Activated T-helper 9 cell treated with anti-CD3 and anti-CD28 coated beads, Interleukin-2, amount 50 U/mL, for 16 hours (primary cell): ENCODE data around the gene DISP3.

Experiments
- DNase-seq: peaks from one replicate; pipeline ENCODE4 v3.0.0-alpha.2; 2020; ENCODE audit warnings: low read depth

The DISP3 gene

GRCh38 chr1:11515368-11516300 lies 36.7 kb downstream of the DISP3 start:
- DNase-seq: no peak

DNA sequence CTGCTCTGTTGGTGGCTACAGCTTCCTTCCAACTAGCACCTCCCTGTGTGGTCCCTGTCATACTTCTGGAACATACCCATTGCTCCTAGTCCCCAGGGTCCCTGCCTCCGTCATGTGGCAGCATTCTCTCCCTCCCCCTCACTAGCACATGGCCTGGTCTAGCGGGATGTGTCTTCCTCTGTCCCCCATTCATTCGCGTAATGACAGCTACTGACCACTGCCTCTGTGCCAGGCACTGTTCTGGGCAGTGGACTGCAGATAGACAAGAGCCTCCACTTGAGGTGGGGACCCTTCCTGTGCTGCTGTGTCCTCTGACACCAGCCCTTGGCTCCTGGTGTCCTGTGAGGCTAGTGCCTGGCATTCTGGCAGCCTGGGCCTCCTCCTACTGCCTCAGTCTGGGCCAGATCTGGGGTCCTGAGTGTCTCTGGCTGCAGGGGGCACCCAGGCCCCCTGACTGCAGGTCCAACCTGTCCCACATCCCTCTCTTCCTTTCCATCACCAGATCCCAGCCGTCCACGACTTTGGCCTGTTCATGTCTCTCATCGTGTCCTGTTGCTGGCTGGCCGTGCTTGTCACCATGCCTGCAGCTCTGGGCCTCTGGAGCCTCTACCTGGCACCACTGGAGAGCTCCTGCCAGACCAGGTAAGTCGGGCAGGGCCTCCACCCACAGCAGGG lies 38.1 kb downstream of the DISP3 start:
- no peak for DNase-seq

DNA sequence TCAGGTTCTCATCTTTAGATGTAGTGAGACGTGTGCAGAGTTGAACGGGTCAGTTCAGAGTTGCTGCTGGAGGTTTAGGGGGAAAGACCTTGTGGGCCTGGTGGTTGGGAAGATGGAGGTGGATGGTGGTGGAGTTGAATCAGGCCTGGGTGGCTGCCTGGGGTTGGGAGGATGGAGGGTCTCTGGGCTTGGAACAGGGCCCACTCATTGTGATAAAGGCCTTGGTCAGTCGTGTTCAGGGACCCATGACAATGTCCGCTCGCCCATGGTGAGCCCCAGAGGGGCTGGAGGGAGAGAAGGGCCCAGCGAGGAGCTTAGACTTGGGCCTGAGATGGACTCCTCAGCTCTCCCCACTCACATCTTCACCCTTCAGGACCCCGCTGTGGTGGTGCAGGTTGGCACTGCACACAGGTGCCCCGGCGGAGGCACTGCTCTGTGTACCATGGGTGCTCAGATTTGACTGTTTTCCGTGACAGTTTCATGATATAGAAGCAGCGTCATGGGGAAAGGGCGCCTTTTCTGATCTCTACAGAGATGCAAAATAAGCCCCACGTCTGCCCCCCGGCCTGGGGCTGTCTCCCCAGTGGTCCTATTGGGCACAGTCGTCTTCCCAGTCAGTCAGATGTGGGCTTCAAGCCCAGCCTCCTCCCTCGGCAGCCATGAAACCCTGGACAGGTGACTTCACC lies 39.2 kb downstream of the DISP3 start:
- DNase-seq: no peak

- DNase-seq: no peak
These were observed 40.1 kb downstream of the DISP3 start for GRCh38 chr1:11518791-11519628.

DNA sequence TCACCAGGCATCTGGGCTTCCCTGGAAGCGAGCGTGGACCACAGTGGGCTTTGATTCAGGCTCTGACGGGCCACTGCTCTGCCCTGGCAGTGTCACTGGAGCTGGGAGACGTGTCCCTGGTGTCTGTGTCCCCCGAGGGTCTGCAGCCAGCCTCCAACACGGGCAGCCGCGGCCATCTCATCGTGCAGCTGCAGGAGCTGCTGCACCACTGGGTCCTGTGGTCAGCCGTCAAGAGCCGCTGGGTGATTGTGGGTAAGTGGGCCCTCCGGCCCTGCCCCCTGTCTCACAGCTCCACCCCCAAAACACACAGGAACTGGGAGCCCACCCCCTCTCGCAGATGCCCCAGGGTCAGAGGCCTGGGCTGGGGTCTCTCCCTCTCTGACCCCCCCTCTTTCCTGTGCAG lies 40.7 kb downstream of the DISP3 start:
- no peak for DNase-seq

DNA sequence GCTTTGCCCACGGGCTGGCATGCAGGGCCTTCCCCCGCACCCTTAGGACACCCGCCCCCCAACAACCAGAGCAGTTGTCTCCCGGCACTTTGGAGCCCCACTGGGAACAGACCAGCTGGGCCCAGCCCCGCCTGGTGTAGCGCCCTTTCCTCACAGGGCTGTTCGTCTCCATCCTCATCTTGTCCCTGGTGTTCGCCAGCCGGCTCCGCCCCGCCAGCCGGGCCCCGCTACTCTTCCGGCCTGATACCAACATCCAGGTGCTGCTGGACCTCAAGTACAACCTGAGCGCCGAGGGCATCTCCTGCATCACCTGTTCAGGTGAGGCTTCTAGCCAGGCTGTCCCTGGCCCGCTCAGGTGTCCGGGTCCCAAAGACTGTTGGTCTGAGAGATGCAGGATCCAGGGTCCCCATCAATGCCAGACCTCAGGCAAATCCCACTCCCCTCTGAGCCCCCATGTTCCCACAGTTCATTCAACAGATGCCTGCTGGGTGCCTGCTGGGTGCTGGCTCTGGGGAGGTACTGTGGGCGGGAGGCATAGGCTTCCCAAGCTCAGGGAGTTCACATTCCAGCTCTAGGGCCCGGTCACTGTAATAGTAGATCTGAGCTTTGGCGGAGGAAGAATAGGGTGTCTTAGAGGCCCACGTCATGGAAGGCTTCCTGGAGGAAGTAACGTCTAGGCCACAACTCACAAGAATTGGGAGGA lies 41.7 kb downstream of the DISP3 start:
- DNase-seq: no peak

GRCh38 chr1:11521582-11522399 lies 42.8 kb downstream of the DISP3 start:
- DNase-seq: no peak

GRCh38 chr1:11522400-11523235 lies 43.7 kb downstream of the DISP3 start:
- no peak for DNase-seq

DNA sequence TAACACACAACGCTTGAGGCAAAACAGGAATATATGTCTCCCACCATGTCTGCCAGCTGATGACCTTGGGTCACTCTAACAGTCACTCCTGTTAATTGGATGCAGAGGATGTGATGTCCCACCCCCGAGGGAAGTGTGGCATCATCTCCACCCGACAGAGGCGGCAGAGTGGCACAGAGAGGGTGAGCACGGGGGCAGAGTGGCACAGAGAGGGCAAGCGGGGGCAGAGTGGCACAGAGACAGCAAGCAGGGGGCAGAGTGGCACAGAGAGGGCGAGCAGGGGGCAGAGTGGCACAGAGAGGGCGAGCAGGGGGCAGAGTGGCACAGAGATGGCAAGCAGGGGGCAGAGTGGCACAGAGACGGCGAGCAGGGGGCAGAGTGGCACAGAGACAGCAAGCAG lies 44.3 kb downstream of the DISP3 start:
- DNase-seq: no peak

GRCh38 chr1:11523746-11524464 lies 45.0 kb downstream of the DISP3 start:
- DNase-seq: no peak

- no peak for DNase-seq
These were observed 45.7 kb downstream of the DISP3 start for GRCh38 chr1:11524465-11525150.

- DNase-seq: no peak
These were observed 46.2 kb downstream of the DISP3 start for GRCh38 chr1:11525151-11525505.

- DNase-seq: no peak
These were observed 46.6 kb downstream of the DISP3 start for GRCh38 chr1:11525516-11525915.

DNA sequence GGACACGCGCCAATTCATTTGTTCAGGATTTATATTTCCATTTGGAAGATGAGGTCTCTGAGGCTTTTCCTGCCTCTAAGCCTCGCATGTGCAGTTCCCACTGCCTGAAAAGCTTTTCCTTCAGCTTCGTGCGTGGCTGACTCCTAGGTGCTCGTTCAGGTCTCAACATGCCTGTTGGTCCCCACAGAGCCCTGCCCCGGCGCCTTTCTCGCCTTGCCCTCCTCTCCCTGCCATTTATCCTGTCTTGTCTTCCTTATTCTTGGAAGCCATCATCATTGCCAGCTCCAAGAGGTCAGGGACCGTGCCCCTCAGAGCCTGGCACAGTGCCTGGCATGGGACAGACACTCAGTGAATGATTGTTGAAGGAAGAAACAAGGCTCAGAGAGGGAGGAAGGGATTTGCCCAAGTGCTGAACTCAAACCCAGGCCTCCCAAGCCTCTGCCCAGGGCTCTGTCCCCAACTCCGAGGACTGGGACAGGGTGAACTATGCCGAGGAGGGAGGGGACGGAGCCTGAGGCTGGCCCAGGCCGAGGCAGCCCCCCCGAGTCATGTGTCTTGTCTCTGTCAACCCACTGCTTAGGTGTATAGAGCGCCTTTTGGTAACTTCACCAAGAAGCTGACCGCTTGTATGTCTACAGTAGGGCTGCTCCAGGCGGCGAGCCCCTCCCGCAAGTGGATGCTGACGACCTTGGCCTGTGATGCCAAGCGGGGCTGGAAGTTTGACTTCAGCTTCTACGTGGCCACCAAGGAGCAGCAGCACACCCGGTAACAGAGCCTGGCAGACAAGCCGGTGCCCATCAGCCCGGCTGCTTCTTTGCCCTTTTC lies 47.3 kb downstream of the DISP3 start:
- DNase-seq: no peak

- no peak for DNase-seq
These were observed 48.8 kb downstream of the DISP3 start for GRCh38 chr1:11527541-11528452.

DNA sequence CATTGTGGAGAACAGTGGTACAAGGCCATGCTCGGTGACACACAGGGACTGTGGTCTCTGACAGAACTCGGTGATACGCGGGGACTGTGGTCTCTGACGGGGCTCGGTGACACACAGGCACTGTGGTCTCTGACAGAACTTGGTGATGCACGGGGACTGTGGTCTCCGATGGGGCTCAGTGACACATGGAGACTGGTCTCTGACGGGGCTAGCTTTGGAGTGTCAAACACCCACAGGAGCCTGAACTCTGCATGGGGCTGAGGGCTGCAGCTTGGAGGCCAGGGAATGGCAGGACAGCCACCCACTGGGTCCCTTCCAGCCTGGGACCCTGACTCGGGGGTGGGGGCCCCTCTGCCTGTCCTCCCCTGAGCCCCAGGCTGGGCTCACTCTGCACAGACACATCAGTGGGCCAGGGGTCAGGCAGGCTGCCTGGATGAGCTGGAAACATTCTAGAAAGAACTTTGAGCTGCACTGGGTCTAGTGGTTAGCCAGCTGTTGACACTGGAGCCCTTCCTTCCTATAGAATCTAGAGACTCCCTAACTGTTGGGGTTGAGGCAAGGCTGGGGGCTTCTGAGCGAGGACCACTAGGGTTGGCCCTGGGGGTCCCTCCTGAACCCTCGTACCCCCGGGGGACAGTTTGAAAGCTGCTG lies 49.8 kb downstream of the DISP3 start:
- DNase-seq: no peak
